ENCODE results near the gene GPR39.

Gene GPR39

DNA sequence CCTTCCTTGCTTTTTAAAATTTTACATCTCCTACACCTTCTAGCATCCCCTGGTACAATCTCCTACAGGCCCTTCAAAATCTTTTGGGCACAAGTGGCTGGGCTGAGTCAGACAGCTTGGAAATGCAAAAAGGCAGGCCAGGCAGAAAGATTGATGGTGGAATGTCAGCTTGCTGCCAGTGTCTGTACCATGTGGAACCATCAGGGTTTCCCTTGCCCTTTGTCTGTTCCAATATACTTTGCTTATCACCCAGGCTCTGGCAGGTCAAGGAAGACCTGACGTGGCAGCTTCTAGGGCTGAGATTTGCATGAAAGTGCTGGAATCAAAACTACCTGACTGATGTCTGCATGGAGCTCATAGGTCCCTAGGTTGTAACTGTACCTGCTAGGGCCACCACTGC lies 33.3 kb downstream of the GPR39 start:
- Histone ChIP-seq H3K9me3 (ENCODE audit: control insufficient read depth, low read length) (no peaks in the 10 kb centered on the region), H2AFZ (no peak overlapping the region), H3K27ac (no peak overlapping the region), H3K9ac (no peak overlapping the region), H3K4me3 (ENCODE audit: low read depth, low read length) (no peak overlapping the region), H3K79me2 (no peaks in the 10 kb centered on the region), H3K4me2 (ENCODE audit: low read length) (no peak overlapping the region), H3K27me3 (ENCODE audit: control insufficient read depth, insufficient read depth, low read length) (no peaks in the 10 kb centered on the region), H3K4me1 (no peaks in the 10 kb centered on the region), H3K36me3 (ENCODE audit: control insufficient read depth, insufficient read depth, low read length) (no peaks in the 10 kb centered on the region)
- TF ChIP-seq, protein P1, sequence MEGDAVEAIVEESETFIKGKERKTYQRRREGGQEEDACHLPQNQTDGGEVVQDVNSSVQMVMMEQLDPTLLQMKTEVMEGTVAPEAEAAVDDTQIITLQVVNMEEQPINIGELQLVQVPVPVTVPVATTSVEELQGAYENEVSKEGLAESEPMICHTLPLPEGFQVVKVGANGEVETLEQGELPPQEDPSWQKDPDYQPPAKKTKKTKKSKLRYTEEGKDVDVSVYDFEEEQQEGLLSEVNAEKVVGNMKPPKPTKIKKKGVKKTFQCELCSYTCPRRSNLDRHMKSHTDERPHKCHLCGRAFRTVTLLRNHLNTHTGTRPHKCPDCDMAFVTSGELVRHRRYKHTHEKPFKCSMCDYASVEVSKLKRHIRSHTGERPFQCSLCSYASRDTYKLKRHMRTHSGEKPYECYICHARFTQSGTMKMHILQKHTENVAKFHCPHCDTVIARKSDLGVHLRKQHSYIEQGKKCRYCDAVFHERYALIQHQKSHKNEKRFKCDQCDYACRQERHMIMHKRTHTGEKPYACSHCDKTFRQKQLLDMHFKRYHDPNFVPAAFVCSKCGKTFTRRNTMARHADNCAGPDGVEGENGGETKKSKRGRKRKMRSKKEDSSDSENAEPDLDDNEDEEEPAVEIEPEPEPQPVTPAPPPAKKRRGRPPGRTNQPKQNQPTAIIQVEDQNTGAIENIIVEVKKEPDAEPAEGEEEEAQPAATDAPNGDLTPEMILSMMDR (IDR thresholded peaks at IDR 0.05), result no peak

DNA sequence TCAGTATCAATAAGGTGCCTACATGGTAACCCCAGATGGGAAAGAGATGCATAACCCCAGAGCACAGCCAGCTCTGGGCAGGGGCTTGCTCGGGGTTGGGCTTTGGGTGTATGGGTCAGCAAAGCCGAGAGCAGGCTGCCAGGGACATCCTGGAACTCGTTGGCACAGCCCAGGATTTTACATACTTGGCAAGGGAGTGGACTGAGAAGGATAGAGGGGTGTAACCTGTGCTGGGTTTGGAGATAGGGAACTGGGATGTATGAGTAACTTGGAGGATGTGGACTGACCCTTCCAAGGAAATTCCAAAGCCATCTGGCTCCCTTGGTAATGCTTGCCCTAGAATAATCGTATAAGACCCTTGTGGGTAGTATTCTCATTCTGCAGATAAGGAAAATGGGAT lies 44.2 kb downstream of the GPR39 start:
- Histone ChIP-seq H3K9ac (no peak overlapping the region), H2AFZ (no peak overlapping the region), H3K4me2 (ENCODE audit: low read length) (no peak overlapping the region), H3K9me3 (ENCODE audit: control insufficient read depth, low read length) (no peaks in the 10 kb centered on the region), H3K79me2 (no peaks in the 10 kb centered on the region), H3K27me3 (ENCODE audit: control insufficient read depth, insufficient read depth, low read length) (no peaks in the 10 kb centered on the region), H3K27ac (no peak overlapping the region), H3K4me1 (no peaks in the 10 kb centered on the region), H3K4me3 (ENCODE audit: low read depth, low read length) (no peak overlapping the region), H3K36me3 (ENCODE audit: control insufficient read depth, insufficient read depth, low read length) (no peaks in the 10 kb centered on the region)
- TF ChIP-seq, protein P1 (IDR thresholded peaks at IDR 0.05), result no peak

DNA sequence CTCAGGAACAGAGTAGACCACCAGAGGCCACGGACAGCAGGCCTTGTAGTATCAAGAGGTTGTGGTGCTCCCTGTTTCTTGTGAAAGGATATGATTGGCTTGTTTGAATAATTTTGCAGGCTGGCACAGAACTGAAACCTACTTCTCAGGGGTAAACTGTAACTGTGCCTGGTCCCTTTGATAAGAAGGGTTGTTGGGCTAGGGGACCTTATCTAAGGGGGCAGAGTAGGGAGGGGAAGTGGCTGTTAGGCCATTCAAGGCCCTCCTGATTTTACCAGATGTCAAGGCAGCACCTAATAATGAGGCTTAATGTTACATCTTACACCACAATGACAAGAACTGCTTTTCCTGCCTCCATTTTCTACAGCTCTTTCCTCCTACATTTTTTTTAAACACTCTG lies 45.6 kb downstream of the GPR39 start:
- Histone ChIP-seq H3K4me1 (no peaks in the 10 kb centered on the region), H3K4me3 (ENCODE audit: low read depth, low read length) (no peak overlapping the region), H3K79me2 (no peaks in the 10 kb centered on the region), H3K9ac (no peak overlapping the region), H3K36me3 (ENCODE audit: control insufficient read depth, insufficient read depth, low read length) (no peaks in the 10 kb centered on the region), H3K4me2 (ENCODE audit: low read length) (no peak overlapping the region), H3K27ac (no peak overlapping the region), H2AFZ (no peak overlapping the region), H3K27me3 (ENCODE audit: control insufficient read depth, insufficient read depth, low read length) (no peaks in the 10 kb centered on the region), H3K9me3 (ENCODE audit: control insufficient read depth, low read length) (peaks cover 5% of the 10 kb centered on the region)
- TF ChIP-seq, protein P1 (IDR thresholded peaks at IDR 0.05), result no peak

DNA sequence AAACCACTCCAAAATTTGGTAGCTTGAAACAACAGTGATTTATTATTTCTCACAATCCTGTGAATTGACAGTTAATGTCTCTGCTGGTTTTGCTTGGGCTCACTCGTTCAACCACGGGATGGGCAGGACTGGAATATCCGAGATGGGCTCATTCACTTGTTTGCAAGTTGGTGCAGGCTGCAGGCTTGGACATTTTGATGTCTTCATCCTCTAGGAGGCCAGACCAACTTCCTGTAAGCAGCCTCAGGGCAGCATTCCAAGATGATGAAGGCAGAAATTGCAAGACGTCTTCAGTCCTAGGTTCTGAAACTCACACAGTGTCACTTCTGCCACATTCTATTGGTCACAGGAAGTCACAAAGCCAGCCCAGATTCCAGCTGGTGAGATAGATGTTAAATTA lies 47.1 kb downstream of the GPR39 start:
- Histone ChIP-seq H3K27ac (no peak overlapping the region), H3K79me2 (no peaks in the 10 kb centered on the region), H3K27me3 (ENCODE audit: control insufficient read depth, insufficient read depth, low read length) (no peaks in the 10 kb centered on the region), H3K9me3 (ENCODE audit: control insufficient read depth, low read length) (peaks cover 5% of the 10 kb centered on the region), H3K4me1 (no peaks in the 10 kb centered on the region), H3K36me3 (ENCODE audit: control insufficient read depth, insufficient read depth, low read length) (no peaks in the 10 kb centered on the region), H3K4me2 (ENCODE audit: low read length) (no peak overlapping the region), H2AFZ (no peak overlapping the region), H3K9ac (no peak overlapping the region), H3K4me3 (ENCODE audit: low read depth, low read length) (no peak overlapping the region)
- TF ChIP-seq, protein P1 (IDR thresholded peaks at IDR 0.05), result no peak

DNA sequence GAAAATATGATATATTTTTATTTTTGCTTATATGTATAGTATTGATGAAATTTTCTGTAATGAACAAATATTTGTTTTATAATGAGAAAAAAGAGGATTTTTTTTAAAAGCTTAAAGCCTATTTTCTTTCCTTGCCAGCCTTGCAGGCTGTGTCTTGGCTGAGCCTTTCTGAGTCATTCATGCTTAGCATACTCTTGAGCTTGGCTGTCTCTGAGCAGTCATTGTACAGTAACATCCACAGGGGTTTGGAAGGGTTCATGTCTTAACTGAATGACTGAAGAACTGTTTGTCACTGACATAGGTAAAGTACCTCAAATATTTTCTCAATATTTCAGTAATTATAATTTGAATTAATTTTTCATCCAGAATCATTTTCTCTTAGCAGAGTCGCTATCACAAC lies 49.3 kb downstream of the GPR39 start:
- peaks cover 5% of the 10 kb centered on the region for H3K9me3 ChIP-seq (ENCODE audit: control insufficient read depth, low read length)
- no peaks in the 10 kb centered on the region for H3K27me3 ChIP-seq (ENCODE audit: control insufficient read depth, insufficient read depth, low read length)
- H3K9ac ChIP-seq, result no peak overlapping the region
- H3K27ac ChIP-seq, result no peak overlapping the region
- no peaks in the 10 kb centered on the region for H3K36me3 ChIP-seq (ENCODE audit: control insufficient read depth, insufficient read depth, low read length)
- H3K79me2 ChIP-seq, result no peaks in the 10 kb centered on the region
- H3K4me1 ChIP-seq, result no peaks in the 10 kb centered on the region
- no peak overlapping the region for H3K4me2 ChIP-seq (ENCODE audit: low read length)
- TF ChIP-seq, protein P1 (IDR thresholded peaks at IDR 0.05), result no peak
- H3K4me3 ChIP-seq (ENCODE audit: low read depth, low read length), result no peak overlapping the region
- H2AFZ ChIP-seq, result no peak overlapping the region
